Immature natural killer cell (primary cell): ENCODE measurements around the gene PIK3CA. TPM values are rescaled to one million over a fixed set of nuclear protein-coding genes. Genes with fewer than 3 reads are reported as not detected.
"Not testable (repeated sequence)": the region's sequence is repeated elsewhere in the genome, so short reads cannot be mapped to it uniquely, and the experiment has no call there.

Source experiments
- DNase-seq, 3 donors: peaks; one replicate each; pipeline ENCODE4 v3.0.0; 2022; ENCODE audit warnings: mixed read lengths in 1 of 3
- H3K27ac Mint-ChIP-seq, 6 donors: one replicate each; pipeline ENCODE4 v1.8.0; 2020; ENCODE audit warnings: mixed read lengths in 6 of 6, mild to moderate bottlenecking in 5 of 6, inconsistent platforms in 4 of 6, moderate library complexity in 3 of 6
- H3K27me3 Mint-ChIP-seq, 3 donors: one replicate each; pipeline ENCODE4 v1.8.0; 2020 to 2021; ENCODE audit warnings: low read depth in 3 of 3, mild to moderate bottlenecking in 3 of 3, mixed read lengths in 3 of 3, moderate library complexity in 3 of 3, inconsistent platforms in 1 of 3
- H3K36me3 Mint-ChIP-seq, 3 donors: one replicate each; pipeline ENCODE4 v1.8.0; 2020; ENCODE audit warnings: mixed read lengths in 3 of 3, inconsistent platforms in 2 of 3, mild to moderate bottlenecking in 2 of 3
- H3K4me1 Mint-ChIP-seq, 2 donors: one replicate each; pipeline ENCODE4 v1.8.0; 2020; ENCODE audit warnings: inconsistent platforms in 2 of 2, mild to moderate bottlenecking in 2 of 2, mixed read lengths in 2 of 2, moderate library complexity in 1 of 2
- H3K4me3 Mint-ChIP-seq, 5 donors: one replicate each; pipeline ENCODE4 v1.8.0; 2020; ENCODE audit warnings: mild to moderate bottlenecking in 5 of 5, mixed read lengths in 5 of 5, inconsistent platforms in 3 of 5, moderate library complexity in 3 of 5
- H3K9me3 Mint-ChIP-seq, 6 donors: one replicate each; pipeline ENCODE4 v1.8.0; 2020; ENCODE audit warnings: mild to moderate bottlenecking in 6 of 6, mixed read lengths in 6 of 6, inconsistent platforms in 4 of 6, moderate library complexity in 3 of 6
- polyA plus RNA-seq, 3 donors: library from polyadenylated mRNA; unstranded; fragments of 300-500 nt; fragmentation: Illumina TruSeq; gene quantifications; one replicate each; pipeline ENCODE4 v1.2.3, GENCODE V29; 2021

PIK3CA gene
- polyA plus RNA-seq, 3 donors from 2014 or later = 10.4 to 20.8 (median 17.2) TPM

- peaks cover 0 to 4% (median 2%) of the 10 kb centered on the region in 3 donors for H3K27me3 Mint-ChIP-seq
- no peak for DNase-seq
- H3K9me3 Mint-ChIP-seq = peaks cover 0 to 9% (median 6%) of the 10 kb centered on the region in 6 donors
- no peaks in the 10 kb centered on the region for H3K36me3 Mint-ChIP-seq
- H3K4me3 Mint-ChIP-seq = no peak overlapping the region
- peaks cover 12 to 25% of the 10 kb centered on the region in 2 donors for H3K4me1 Mint-ChIP-seq
- H3K27ac Mint-ChIP-seq = no peak overlapping the region
Observed at GRCh38 chr3:179264449-179264848, 116.3 kb downstream of the PIK3CA start.

DNA sequence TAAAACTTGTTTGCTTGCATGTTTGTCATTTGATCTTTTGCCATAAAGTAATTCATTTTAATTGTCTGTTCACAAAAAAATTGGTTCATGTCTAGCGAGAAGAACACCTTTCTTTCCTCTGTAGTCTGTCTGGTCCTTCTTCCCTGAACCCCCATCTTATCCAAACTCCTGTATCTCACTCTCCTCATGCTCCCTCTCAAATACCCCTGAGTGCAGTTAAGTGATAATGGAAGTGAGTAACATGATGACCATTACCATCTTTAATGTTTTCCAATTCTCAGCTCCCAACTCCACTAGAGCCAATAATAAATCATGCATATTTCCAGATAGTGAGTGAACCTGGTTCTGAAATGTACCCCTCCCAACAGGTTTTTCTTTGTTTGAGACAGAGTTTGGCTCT lies 116.9 kb downstream of the PIK3CA start:
- peaks cover 0 to 5% (median 1%) of the 10 kb centered on the region in 6 donors for H3K9me3 Mint-ChIP-seq
- no peak overlapping the region for H3K27ac Mint-ChIP-seq
- peaks cover under 1 to 4% (median 2%) of the 10 kb centered on the region in 3 donors for H3K27me3 Mint-ChIP-seq
- H3K36me3 Mint-ChIP-seq = no peaks in the 10 kb centered on the region
- H3K4me1 Mint-ChIP-seq = peaks cover 12 to 18% of the 10 kb centered on the region in 2 donors
- H3K4me3 Mint-ChIP-seq = no peak overlapping the region
- DNase-seq = no peak

DNA sequence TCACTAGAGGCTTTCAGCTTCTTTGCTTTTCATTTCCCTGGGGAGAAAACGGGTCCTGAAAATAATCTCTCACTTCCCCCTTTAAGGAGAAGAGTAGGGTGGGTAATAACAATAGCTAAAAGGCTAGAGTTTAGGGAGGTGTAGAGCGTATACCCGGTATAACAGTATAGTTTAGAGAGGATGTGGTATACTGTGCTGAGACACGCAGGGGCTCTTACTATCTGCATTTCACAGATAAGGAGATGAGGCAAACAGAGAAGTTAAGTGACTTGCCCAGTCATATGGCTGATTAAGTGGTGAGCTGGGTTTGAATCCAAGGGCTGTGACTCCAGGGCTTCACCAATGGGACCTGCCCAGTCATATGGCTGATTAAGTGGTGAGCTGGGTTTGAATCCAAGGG lies 117.7 kb downstream of the PIK3CA start:
- Mint-ChIP-seq H3K4me3 (no peak overlapping the region), H3K27me3 (peaks cover 2 to 4% (median 2%) of the 10 kb centered on the region in 3 donors), H3K4me1 (peaks cover 6 to 10% of the 10 kb centered on the region in 2 donors), H3K27ac (no peak overlapping the region), H3K9me3 (no peaks in the 10 kb centered on the region), H3K36me3 (no peaks in the 10 kb centered on the region)
- no peak for DNase-seq

DNA sequence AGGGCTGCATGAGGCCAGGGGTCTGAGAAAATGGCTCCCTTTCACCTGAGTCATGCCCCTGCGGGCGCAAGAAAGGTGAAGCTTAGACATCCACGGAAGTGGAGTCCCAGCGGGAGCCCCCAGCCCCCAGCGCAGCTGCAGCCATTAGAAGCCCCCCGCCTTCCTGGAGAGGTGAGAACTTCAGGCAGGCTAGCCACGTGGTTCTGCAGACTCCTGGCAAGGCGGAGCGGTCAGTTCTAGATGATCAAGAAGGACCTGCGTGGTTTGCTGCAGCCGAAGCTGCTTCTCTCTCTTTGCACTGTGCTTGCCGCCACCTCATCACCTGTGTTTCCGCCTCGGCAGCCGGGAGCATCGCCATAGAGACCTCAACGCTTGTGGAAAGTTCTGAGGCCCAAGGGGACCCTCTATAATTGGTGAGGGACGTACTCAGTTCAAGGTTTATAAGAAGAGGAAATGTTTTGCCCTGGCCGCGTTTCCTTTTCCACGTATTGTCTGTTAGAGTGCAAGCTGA lies 118.6 kb downstream of the PIK3CA start:
- Mint-ChIP-seq H3K4me1 (peaks cover 2 to 5% of the 10 kb centered on the region in 2 donors), H3K4me3 (no peak overlapping the region), H3K27me3 (peaks cover 2 to 4% (median 2%) of the 10 kb centered on the region in 3 donors), H3K27ac (no peak overlapping the region), H3K9me3 (no peaks in the 10 kb centered on the region), H3K36me3 (no peaks in the 10 kb centered on the region)
- DNase-seq = no peak

- Mint-ChIP-seq H3K27ac (no peak overlapping the region), H3K27me3 (peaks cover 2 to 4% (median 2%) of the 10 kb centered on the region in 3 donors), H3K9me3 (no peaks in the 10 kb centered on the region), H3K4me3 (no peak overlapping the region), H3K4me1 (no peaks in the 10 kb centered on the region), H3K36me3 (no peaks in the 10 kb centered on the region)
- DNase-seq = no peak
Observed at GRCh38 chr3:179268400-179269051, 120.4 kb downstream of the PIK3CA start.

GRCh38 chr3:179269152-179269707 lies 121.1 kb downstream of the PIK3CA start:
- peaks cover 2 to 4% (median 2%) of the 10 kb centered on the region in 3 donors for H3K27me3 Mint-ChIP-seq
- no peak overlapping the region for H3K27ac Mint-ChIP-seq
- H3K4me1 Mint-ChIP-seq = no peaks in the 10 kb centered on the region
- no peaks in the 10 kb centered on the region for H3K9me3 Mint-ChIP-seq
- H3K36me3 Mint-ChIP-seq = no peaks in the 10 kb centered on the region
- no peak for DNase-seq
- no peak overlapping the region for H3K4me3 Mint-ChIP-seq

DNA sequence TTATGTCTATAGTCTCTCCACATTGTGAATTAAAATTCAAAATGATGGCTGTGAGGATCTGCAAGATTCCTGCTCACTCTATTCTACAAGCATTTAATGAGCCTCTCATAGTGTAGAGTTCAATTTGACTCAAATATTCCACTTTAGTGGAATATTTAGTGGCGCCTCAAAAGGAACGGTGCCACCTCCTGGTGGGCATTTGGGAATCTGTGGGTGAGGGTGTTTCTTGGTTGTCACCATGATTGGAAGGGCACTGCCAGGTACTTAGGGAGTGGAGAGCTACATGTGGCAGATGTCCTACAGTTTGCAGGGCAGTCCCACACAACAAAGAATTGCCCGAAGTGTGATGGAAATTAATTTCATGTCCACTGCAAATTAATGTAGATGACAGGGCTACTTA lies 124.2 kb downstream of the PIK3CA start:
- Mint-ChIP-seq H3K4me1 (no peaks in the 10 kb centered on the region), H3K36me3 (no peaks in the 10 kb centered on the region), H3K4me3 (no peak overlapping the region), H3K27me3 (peaks cover 0 to 2% (median 2%) of the 10 kb centered on the region in 3 donors), H3K9me3 (peaks cover 0 to 2% (median 0%) of the 10 kb centered on the region in 6 donors), H3K27ac (no peak overlapping the region)
- DNase-seq = no peak

GRCh38 chr3:179274434-179274833 lies 126.3 kb downstream of the PIK3CA start:
- H3K27me3 Mint-ChIP-seq = peaks cover 0 to 10% (median 4%) of the 10 kb centered on the region in 3 donors
- H3K9me3 Mint-ChIP-seq, H3K4me1 Mint-ChIP-seq, H3K36me3 Mint-ChIP-seq, H3K27ac Mint-ChIP-seq, H3K4me3 Mint-ChIP-seq, DNase-seq: not testable (repeated sequence)

DNA sequence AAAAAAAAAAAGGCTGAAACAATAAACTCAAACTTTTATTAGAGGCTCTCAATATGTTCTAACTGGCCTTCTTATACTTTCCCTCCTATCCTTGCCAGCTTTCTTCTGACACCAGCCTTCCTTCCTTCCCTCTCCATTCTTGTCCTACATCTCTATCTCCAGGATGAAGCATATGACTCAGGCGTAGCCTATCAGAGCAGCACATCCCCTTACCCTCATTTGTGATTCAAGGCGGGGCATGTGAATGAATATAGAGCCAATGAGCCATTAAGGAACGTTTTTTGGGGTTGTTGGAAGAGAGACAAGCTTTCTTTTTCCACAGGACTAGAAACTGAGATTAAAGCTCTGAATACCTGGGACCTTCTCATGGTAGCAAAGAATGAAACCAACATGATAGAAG lies 127.8 kb downstream of the PIK3CA start:
- Mint-ChIP-seq H3K4me3 (no peak overlapping the region), H3K9me3 (peaks cover 0 to 2% (median 0%) of the 10 kb centered on the region in 6 donors), H3K36me3 (no peaks in the 10 kb centered on the region), H3K27me3 (peaks cover 0 to 10% (median 4%) of the 10 kb centered on the region in 3 donors), H3K4me1 (no peaks in the 10 kb centered on the region), H3K27ac (no peak overlapping the region)
- no peak for DNase-seq

DNA sequence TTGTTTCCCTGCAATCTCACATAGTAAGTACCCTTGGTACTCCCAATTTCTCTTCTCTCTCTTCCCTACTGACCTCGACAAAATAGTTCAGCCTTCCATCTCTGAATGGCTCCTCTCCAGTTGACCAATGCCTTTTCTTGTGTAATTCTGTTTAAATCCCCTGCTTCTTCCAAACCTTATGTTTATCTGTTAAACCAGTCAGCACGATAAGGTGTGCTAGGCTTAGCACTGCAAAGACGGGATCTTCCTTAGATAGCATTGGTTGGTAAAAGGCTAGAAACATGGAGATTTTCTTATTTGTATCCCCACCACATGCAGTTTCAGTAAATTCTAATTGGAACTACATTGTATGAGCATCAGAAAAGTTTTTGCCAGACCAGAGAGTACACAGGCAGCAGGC lies 128.6 kb downstream of the PIK3CA start:
- DNase-seq = no peak
- no peaks in the 10 kb centered on the region for H3K36me3 Mint-ChIP-seq
- H3K4me3 Mint-ChIP-seq = no peak overlapping the region
- H3K27me3 Mint-ChIP-seq = peaks cover 0 to 10% (median 4%) of the 10 kb centered on the region in 3 donors
- H3K27ac Mint-ChIP-seq = no peak overlapping the region
- H3K4me1 Mint-ChIP-seq = no peaks in the 10 kb centered on the region
- H3K9me3 Mint-ChIP-seq = peaks cover 0 to 2% (median 0%) of the 10 kb centered on the region in 6 donors

DNA sequence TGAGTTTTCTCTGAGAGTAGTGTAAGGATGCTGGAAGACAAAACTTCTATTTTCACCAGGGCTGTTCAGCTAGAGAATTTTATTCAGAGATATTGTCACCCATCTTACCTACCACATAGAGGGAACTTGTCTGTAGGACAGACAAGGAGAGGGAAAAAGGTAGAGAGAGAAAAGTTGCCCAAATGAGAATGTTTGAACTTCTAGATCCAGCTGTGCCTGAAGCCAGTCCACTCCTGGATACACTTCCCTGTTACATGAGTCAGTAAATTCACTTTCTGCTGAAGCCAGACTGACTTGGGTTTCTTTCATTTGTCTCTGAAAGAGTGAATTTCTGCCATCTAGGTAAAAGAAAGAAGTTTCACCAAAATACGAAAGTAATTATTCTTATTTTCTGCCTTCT lies 130.0 kb downstream of the PIK3CA start:
- DNase-seq = no peak
- Mint-ChIP-seq H3K27me3 (peaks cover 0 to 20% (median 11%) of the 10 kb centered on the region in 3 donors), H3K9me3 (peaks cover 0 to 2% (median 0%) of the 10 kb centered on the region in 6 donors), H3K4me3 (no peak overlapping the region), H3K27ac (no peak overlapping the region), H3K4me1 (no peaks in the 10 kb centered on the region), H3K36me3 (no peaks in the 10 kb centered on the region)

DNA sequence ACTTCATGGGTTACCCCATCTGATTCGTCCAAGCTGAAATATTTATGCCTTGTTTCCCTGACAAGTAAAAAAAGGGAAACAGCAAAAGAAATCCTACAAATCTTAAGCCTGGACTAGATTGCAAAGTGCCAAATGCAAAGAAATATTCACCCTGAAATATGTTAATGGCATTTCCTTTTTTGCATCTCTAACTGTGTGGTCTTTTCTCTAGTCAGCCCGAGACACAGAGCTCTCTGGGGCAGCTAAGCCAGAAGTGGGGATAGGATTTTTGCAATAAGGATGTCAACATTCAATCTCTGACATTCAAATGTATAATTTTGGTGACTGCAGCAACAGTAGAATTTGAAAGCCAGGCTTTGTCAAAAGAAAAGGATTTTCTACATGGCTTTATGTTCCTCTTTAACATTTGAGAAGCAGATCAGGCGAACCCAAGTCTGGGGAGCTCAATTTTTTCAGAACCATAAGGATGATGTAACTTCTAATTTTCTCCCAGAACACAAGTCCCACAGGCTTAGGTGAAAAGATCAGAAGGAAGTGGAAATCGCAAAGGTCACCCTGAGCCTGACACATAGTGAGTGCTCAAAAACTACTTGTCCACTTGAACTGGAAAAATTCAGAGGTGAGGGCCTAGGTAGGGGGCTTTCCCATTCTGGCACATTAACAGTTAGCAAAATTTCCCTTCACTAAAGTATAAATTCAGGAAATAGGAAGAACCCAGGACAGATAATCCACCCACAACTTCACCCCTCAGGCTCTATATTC lies 131.0 kb downstream of the PIK3CA start:
- Mint-ChIP-seq H3K36me3 (no peaks in the 10 kb centered on the region), H3K4me1 (no peaks in the 10 kb centered on the region), H3K9me3 (peaks cover 0 to 2% (median 0%) of the 10 kb centered on the region in 6 donors), H3K4me3 (no peak overlapping the region), H3K27ac (no peak overlapping the region), H3K27me3 (peaks cover 1 to 20% (median 13%) of the 10 kb centered on the region in 3 donors)
- no peak for DNase-seq

- Mint-ChIP-seq H3K4me1 (no peaks in the 10 kb centered on the region), H3K27me3 (peaks cover 1 to 20% (median 13%) of the 10 kb centered on the region in 3 donors), H3K4me3 (no peak overlapping the region), H3K36me3 (no peaks in the 10 kb centered on the region), H3K9me3 (peaks cover 0 to 2% (median 0%) of the 10 kb centered on the region in 6 donors), H3K27ac (no peak overlapping the region)
- no peak for DNase-seq
Observed at GRCh38 chr3:179279837-179280236, 131.7 kb downstream of the PIK3CA start.

DNA sequence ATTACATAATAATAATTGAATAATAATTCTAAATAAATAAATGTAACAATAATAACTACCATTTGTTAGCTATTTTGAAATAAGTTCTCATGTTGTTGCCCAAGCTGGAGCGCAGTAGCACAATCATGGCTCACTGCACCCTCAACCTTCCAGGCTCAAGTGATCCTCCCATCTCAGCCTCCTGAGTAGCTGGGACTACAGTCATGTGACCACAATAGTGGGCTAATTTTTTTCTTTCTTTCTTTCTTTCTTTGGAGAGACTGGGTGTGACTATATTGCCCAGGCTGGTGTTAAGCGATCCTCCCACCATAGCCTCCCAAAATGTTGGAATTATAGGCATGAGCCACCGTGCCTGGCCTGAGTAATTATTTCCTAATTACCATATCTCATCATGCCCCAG lies 133.7 kb downstream of the PIK3CA start:
- H3K36me3 Mint-ChIP-seq = no peaks in the 10 kb centered on the region
- H3K27ac Mint-ChIP-seq = no peak overlapping the region
- peaks cover 1 to 21% (median 14%) of the 10 kb centered on the region in 3 donors for H3K27me3 Mint-ChIP-seq
- no peaks in the 10 kb centered on the region for H3K9me3 Mint-ChIP-seq
- no peaks in the 10 kb centered on the region for H3K4me1 Mint-ChIP-seq
- H3K4me3 Mint-ChIP-seq = no peak overlapping the region
- DNase-seq = no peak
